Lower lobe of right lung (tissue), 2 donors: ENCODE data around the gene DTNB. TPM values are rescaled to one million over a fixed set of nuclear protein-coding genes. Genes with fewer than 3 reads are reported as not detected.

Experiments used
- ATAC-seq, 2 donors: fragments of 200-7000 bp; cut with Tn5 transposase; one replicate each; pipeline ENCODE4 v1.9.1; 2020 to 2022; ENCODE audit warnings: mild to moderate bottlenecking in 2 of 2, moderate library complexity in 2 of 2
- DNase-seq: peaks from one replicate; pipeline ENCODE4 v3.0.0-alpha.2; 2020
- H3K27ac ChIP-seq: fragments of 200-600 bp; one replicate; pipeline ENCODE4 v1.8.0; 2022
- H3K27me3 ChIP-seq: fragments of 200-600 bp; one replicate; pipeline ENCODE4 v1.8.0; 2022; ENCODE audit warnings: low read depth
- H3K36me3 ChIP-seq: fragments of 200-600 bp; one replicate; pipeline ENCODE4 v1.8.0; 2022; ENCODE audit warnings: mild to moderate bottlenecking
- H3K4me1 ChIP-seq: fragments of 200-600 bp; one replicate; pipeline ENCODE4 v1.8.0; 2022
- H3K4me3 ChIP-seq: fragments of 200-600 bp; one replicate; pipeline ENCODE4 v1.8.0; 2022; ENCODE audit warnings: mild to moderate bottlenecking
- H3K9me3 ChIP-seq: fragments of 200-600 bp; one replicate; pipeline ENCODE4 v1.8.0; 2022
- intact Hi-C: fragments of 100-400 bp; cut with DNase I; formaldehyde crosslinking; loops from one replicate; pipeline ENCODE4 v1.11.0; 2022
- microRNA-seq: library from miRNA; unstranded; fragments of <30 nt; microRNA quantifications from one replicate; pipeline ENCODE4 v1.2.0, GENCODE V29; 2020; ENCODE audit warnings: borderline number of aligned reads
- total RNA-seq: library from RNA; stranded (reverse); fragmentation: NEBNext Ultra II Directional; extraction: Animal tissue kit (Norgen Biotek cat#: 25700); gene quantifications from one replicate; pipeline ENCODE4 v1.2.1, GENCODE V29; 2021
- TF ChIP-seq, protein P1 (sequence below): fragments of 200-600 bp; IDR thresholded peaks from one replicate; pipeline ENCODE4 v1.8.0; 2022; ENCODE audit warnings: antibody characterized with exemption, mild to moderate bottlenecking
- donor health status: DM: no; HTN: yes; CAD: no; lungs with severe emphysema.

DTNB gene
- total RNA-seq, 1 donor from 2014 or later, result 32.9 TPM

DNA sequence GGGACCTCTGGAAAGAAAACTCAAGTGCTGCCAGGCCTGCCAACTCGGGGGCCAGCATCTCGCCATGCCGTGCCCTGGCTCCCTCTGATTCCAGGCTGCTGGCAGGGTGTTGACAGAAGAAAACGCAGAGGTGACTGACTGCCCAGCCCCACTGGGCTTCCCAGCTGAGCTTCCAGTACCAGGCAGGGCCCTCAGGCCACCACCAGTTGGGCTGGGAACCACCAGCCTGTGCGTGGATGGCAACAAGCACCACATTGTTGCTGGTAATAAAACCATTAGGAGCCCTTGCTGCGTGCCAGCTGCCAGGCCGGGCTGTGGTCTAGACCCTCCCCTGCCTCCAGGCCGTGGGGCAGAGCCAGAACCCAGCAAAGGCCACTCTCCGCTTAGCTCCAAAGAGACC is 340.8 kb downstream of the DTNB start:
- no peaks in the 10 kb centered on the region for H3K9me3 ChIP-seq
- peaks cover 14% of the 10 kb centered on the region for H3K4me1 ChIP-seq
- intact Hi-C loops, result no loop called here
- ATAC-seq (no peak), DNase-seq (no peak)
- no peaks in the 10 kb centered on the region for H3K27me3 ChIP-seq
- TF ChIP-seq, protein P1, sequence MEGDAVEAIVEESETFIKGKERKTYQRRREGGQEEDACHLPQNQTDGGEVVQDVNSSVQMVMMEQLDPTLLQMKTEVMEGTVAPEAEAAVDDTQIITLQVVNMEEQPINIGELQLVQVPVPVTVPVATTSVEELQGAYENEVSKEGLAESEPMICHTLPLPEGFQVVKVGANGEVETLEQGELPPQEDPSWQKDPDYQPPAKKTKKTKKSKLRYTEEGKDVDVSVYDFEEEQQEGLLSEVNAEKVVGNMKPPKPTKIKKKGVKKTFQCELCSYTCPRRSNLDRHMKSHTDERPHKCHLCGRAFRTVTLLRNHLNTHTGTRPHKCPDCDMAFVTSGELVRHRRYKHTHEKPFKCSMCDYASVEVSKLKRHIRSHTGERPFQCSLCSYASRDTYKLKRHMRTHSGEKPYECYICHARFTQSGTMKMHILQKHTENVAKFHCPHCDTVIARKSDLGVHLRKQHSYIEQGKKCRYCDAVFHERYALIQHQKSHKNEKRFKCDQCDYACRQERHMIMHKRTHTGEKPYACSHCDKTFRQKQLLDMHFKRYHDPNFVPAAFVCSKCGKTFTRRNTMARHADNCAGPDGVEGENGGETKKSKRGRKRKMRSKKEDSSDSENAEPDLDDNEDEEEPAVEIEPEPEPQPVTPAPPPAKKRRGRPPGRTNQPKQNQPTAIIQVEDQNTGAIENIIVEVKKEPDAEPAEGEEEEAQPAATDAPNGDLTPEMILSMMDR, result no peak
- H3K4me3 ChIP-seq, result no peak overlapping the region
- no peak overlapping the region for H3K27ac ChIP-seq
- H3K36me3 ChIP-seq, result no peaks in the 10 kb centered on the region

DNA sequence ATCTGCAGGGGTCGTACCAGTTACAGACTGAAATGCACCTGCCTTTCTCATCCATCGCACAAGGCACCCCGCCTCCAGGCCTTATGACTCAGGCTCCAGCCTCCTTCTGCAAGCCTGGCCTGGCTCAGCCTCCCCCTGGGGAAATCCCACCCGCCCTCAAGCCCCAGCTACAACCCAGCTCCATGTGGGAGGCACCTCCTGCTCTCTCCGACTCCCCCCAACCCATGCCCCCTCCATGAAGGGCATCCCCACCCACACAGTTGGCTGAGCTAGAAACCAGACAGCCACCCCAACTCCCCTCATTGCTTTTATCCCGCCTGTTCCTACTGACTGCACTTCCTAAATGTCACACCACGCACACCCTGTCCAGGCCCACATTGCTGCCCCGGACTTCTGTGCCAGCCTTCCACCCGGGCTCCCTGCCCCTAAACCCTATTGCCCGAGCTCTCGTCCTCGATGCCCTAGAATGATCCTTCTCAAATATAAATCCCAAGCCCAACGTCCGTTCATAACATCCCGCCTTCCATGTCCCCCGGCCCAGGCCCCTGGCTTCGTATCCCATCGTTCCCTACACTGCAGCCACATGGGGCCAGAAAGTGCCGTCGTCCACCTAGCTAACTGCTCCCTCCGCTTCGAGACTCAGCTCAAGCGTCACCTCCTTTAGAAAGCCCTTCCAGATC is 341.6 kb downstream of the DTNB start:
- peaks cover 3% of the 10 kb centered on the region for H3K9me3 ChIP-seq
- H3K4me3 ChIP-seq, result no peak overlapping the region
- peaks cover 14% of the 10 kb centered on the region for H3K4me1 ChIP-seq
- no peak overlapping the region for H3K27ac ChIP-seq
- no peaks in the 10 kb centered on the region for H3K27me3 ChIP-seq
- intact Hi-C loops, result no loop called here
- TF ChIP-seq, protein P1, result no peak
- ATAC-seq (no peak), DNase-seq (no peak)
- no peaks in the 10 kb centered on the region for H3K36me3 ChIP-seq

GRCh38 chr2:25330937-25331336 is 342.4 kb downstream of the DTNB start:
- peaks cover 11% of the 10 kb centered on the region for H3K4me1 ChIP-seq
- ATAC-seq, result no peak
- H3K27ac ChIP-seq, result no peak overlapping the region
- H3K4me3 ChIP-seq, result no peak overlapping the region
- no peaks in the 10 kb centered on the region for H3K36me3 ChIP-seq
- intact Hi-C loops, result no loop called here
- DNase-seq, result no peak
- H3K27me3 ChIP-seq, result no peaks in the 10 kb centered on the region
- TF ChIP-seq, protein P1, result no peak
- H3K9me3 ChIP-seq, result peaks cover 10% of the 10 kb centered on the region

DNA sequence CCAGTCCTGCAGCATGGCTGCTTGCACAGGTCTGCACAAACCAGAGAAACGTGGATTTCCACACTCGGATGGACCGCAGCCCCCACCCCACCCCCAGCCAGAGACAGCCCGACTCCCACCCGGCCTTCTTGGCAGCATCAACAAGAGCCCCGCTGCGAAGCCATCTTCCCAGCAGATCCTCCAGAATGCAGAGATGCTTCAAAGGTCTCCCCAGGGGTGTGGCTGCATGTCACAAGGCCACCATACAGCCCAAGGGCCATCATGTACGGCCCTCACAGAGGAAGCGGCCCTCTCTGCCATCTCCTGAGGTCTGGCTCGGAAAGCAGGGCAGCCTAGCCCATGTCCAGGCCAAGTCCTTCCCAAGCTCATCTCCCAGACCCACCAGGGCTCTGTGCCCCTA is 343.1 kb downstream of the DTNB start:
- Histone ChIP-seq H3K36me3 (no peaks in the 10 kb centered on the region), H3K4me3 (no peak overlapping the region), H3K27ac (no peak overlapping the region), H3K4me1 (peaks cover 6% of the 10 kb centered on the region), H3K9me3 (peaks cover 10% of the 10 kb centered on the region), H3K27me3 (no peaks in the 10 kb centered on the region)
- ATAC-seq, result no peak
- no peak for DNase-seq
- intact Hi-C loops, result no loop called here
- TF ChIP-seq, protein P1, result no peak

DNA sequence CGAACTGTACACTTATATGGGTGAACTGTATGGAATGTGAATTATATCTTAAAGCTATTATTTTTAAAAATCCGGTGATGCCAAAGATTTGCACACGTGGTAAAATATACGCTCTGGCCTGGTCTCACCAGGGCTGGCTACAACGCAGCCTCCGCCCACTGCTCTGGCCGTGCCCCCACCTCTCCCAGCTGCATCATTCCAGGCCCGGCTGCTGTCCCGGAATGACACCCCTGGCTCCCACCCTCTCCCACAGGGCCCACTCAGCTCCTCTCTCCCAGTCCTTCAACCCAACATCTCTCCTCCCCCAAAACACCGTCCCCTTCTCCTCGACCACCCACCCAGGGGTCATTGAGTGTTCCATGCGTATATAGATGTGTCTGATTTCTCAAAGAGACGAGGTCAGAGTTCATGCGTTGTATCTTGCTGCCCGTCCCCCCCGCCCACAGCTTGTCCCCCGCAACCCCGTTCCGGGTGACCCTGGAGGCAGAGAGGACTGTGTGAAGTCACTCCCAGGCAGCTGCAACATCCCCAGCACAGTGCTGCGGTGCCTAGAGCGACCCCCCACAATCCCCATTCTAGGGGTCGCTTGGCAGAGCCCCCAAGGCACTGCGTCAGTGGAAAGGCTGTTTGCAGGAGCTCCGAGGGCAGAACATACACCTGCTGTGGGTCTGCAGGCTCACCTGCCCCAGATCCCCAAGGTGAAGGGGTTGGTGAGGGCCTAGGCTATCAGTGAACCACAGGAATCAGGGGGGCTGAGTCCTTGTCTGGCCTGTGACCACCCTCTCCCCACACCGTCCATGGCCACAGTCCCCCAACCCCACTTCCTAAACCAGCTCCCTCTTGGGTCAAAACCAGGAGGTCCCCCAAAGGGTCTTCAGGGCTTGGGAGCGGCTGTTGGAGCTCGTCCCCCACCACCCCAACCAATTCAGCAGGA is 345.0 kb downstream of the DTNB start:
- H3K27me3 ChIP-seq, result no peaks in the 10 kb centered on the region
- H3K9me3 ChIP-seq, result peaks cover 10% of the 10 kb centered on the region
- intact Hi-C loops, result no loop called here
- ATAC-seq (no peak), DNase-seq (no peak)
- peaks cover 20% of the 10 kb centered on the region for H3K4me1 ChIP-seq
- TF ChIP-seq, protein P1, result no peak
- no peak overlapping the region for H3K27ac ChIP-seq
- no peak overlapping the region for H3K4me3 ChIP-seq
- H3K36me3 ChIP-seq, result no peaks in the 10 kb centered on the region

Small RNA genes within 50 kb of the gene (microRNA-seq; reads per million reads assigned to microRNA genes)
- gene MIR1301, result 79.4 reads per million, percentile 48 among the genes with 10 or more reads in this experiment

Other genes with a start within 250 kb of the DTNB start
- 39.3 TPM for gene ASXL2, start 204.9 kb upstream of the DTNB start, total RNA-seq